DND-41 (cell line): Measurements from ENCODE around the gene GPR153.

ENCODE experiments used
- CTCF ChIP-seq: IDR thresholded peaks from 2 replicates; pipeline ENCODE4 v1.5.1; 2012; ENCODE audit warnings: borderline replicate concordance, low read length, moderate library complexity, mild to moderate bottlenecking; ENCODE audit not compliant: poor library complexity, severe bottlenecking; ENCODE audit errors: extremely low read depth
- EZH2 ChIP-seq: IDR thresholded peaks from 3 replicates; pipeline ENCODE4 v1.6.1; 2012; ENCODE audit warnings: borderline replicate concordance, low read depth, mild to moderate bottlenecking, moderate library complexity, low read length, inconsistent platforms; ENCODE audit not compliant: severe bottlenecking

GRCh38 chr1:6263716-6264115 lies 2.8 kb upstream of the GPR153 start:
- TF ChIP-seq CTCF (no peak), EZH2 (no peak)
